Neuronal stem cell (in vitro differentiated cells): ENCODE data around the gene EIF3A.
A peak's percentile ranks its signal among the peaks of the same experiment; 100 is the strongest.

Experiments
- DNase-seq: peaks from one replicate; pipeline ENCODE4 v3.0.0-alpha.2; 2013; ENCODE audit warnings: low spot score
- H2AFZ ChIP-seq: one replicate; pipeline ENCODE4 v1.6.1; 2013; ENCODE audit warnings: mild to moderate bottlenecking, low read length, inconsistent platforms
- H2AK5ac ChIP-seq: 2 replicates; pipeline ENCODE4 v1.6.1; 2013; ENCODE audit warnings: low read depth, mild to moderate bottlenecking, inconsistent platforms, low read length, moderate library complexity, mixed read lengths
- H2BK120ac ChIP-seq: 2 replicates; pipeline ENCODE4 v1.6.1; 2013; ENCODE audit warnings: low read depth, mild to moderate bottlenecking, inconsistent platforms, low read length, moderate library complexity, mixed read lengths
- H2BK12ac ChIP-seq: one replicate; pipeline ENCODE4 v1.6.1; 2013; ENCODE audit warnings: low read length, inconsistent platforms
- H2BK15ac ChIP-seq: 2 replicates; pipeline ENCODE4 v1.6.1; 2013; ENCODE audit warnings: mild to moderate bottlenecking, low read length, inconsistent platforms, mixed read lengths
- H2BK5ac ChIP-seq: one replicate; pipeline ENCODE4 v1.6.1; 2013; ENCODE audit warnings: inconsistent platforms, mild to moderate bottlenecking, low read length, moderate library complexity
- H3K14ac ChIP-seq: one replicate; pipeline ENCODE4 v1.6.1; 2013; ENCODE audit warnings: low read length, inconsistent platforms
- H3K18ac ChIP-seq: 2 replicates; pipeline ENCODE4 v1.6.1; 2013; ENCODE audit warnings: low read length, inconsistent platforms
- H3K23ac ChIP-seq: 2 replicates; pipeline ENCODE4 v1.6.1; 2013; ENCODE audit warnings: low read depth, mild to moderate bottlenecking, mixed read lengths, low read length, inconsistent platforms; ENCODE audit not compliant: poor library complexity
- H3K27ac ChIP-seq: replicated peaks from 3 replicates; pipeline ENCODE4 v1.5.1; 2013; ENCODE audit warnings: low read length, inconsistent platforms
- H3K27me3 ChIP-seq, 3 experiments: 2 replicates each; pipeline ENCODE4 v1.6.1; 2013; ENCODE audit warnings: low read length in 3 of 3, mild to moderate bottlenecking in 2 of 3, inconsistent platforms in 1 of 3, low read depth in 1 of 3, mixed read lengths in 1 of 3, moderate library complexity in 1 of 3; ENCODE audit not compliant: control insufficient read depth in 3 of 3, insufficient read depth in 3 of 3
- H3K36me3 ChIP-seq, 2 donors: replicated peaks in 1 of 2; 2 replicates each; pipeline ENCODE4 v1.6.1; 2013; ENCODE audit warnings: low read length in 2 of 2; ENCODE audit not compliant: control insufficient read depth in 2 of 2, insufficient read depth in 2 of 2
- H3K4ac ChIP-seq: 2 replicates; pipeline ENCODE4 v1.6.1; 2013; ENCODE audit warnings: inconsistent platforms, mild to moderate bottlenecking, low read length, moderate library complexity
- H3K4me1 ChIP-seq, 2 donors: 1 replicate in 1 of 2; 2 replicates in 1 of 2; pipeline ENCODE4 v1.6.1; 2013; ENCODE audit warnings: low read length in 2 of 2, low read depth in 1 of 2; ENCODE audit not compliant: control insufficient read depth in 2 of 2, insufficient read depth in 1 of 2
- H3K4me2 ChIP-seq: one replicate; pipeline ENCODE4 v1.6.1; 2013; ENCODE audit warnings: mild to moderate bottlenecking, low read length, inconsistent platforms; ENCODE audit not compliant: insufficient read depth, poor library complexity, severe bottlenecking
- H3K4me3 ChIP-seq, 2 donors: 2 replicates each; pipeline ENCODE4 v1.5.1; 2013; ENCODE audit warnings: low read length in 2 of 2, mild to moderate bottlenecking in 2 of 2, inconsistent platforms in 1 of 2, moderate library complexity in 1 of 2
- H3K79me1 ChIP-seq: one replicate; pipeline ENCODE4 v1.6.1; 2013; ENCODE audit warnings: low read depth, mild to moderate bottlenecking, inconsistent platforms, low read length, moderate library complexity
- H3K9ac ChIP-seq: one replicate; pipeline ENCODE4 v1.6.1; 2013; ENCODE audit warnings: mild to moderate bottlenecking, low read depth, low read length, inconsistent platforms; ENCODE audit not compliant: poor library complexity
- H3K9me3 ChIP-seq, 2 donors: replicated peaks in 1 of 2; 2 replicates each; pipeline versions ENCODE3 to v1.6.1; 2013; ENCODE audit warnings: low read length in 2 of 2, mild to moderate bottlenecking in 2 of 2, inconsistent platforms in 1 of 2, low read depth in 1 of 2, mixed read lengths in 1 of 2, moderate library complexity in 1 of 2; ENCODE audit not compliant: control insufficient read depth in 2 of 2, insufficient read depth in 1 of 2
- H4K8ac ChIP-seq: one replicate; pipeline ENCODE4 v1.6.1; 2013; ENCODE audit warnings: low read depth, mild to moderate bottlenecking, inconsistent platforms, low read length, moderate library complexity
- H4K91ac ChIP-seq: one replicate; pipeline ENCODE4 v1.6.1; 2013; ENCODE audit warnings: low read length, low read depth, mild to moderate bottlenecking, inconsistent platforms; ENCODE audit not compliant: poor library complexity
- WGBS, 2 donors: extraction: QIAGEN DNeasy Blood & Tissue Kit; methylation state at CpG; one replicate each; pipeline ENCODE4 v1.1.7; 2013; ENCODE audit warnings: missing lambda C conversion rate in 2 of 2, mixed read lengths in 1 of 2; ENCODE audit not compliant: insufficient read length in 2 of 2, insufficient replicate concordance in 1 of 2; ENCODE audit errors: extremely low coverage in 2 of 2; 5-methylcytosine and 5-hydroxymethylcytosine counted together

The EIF3A gene

DNA sequence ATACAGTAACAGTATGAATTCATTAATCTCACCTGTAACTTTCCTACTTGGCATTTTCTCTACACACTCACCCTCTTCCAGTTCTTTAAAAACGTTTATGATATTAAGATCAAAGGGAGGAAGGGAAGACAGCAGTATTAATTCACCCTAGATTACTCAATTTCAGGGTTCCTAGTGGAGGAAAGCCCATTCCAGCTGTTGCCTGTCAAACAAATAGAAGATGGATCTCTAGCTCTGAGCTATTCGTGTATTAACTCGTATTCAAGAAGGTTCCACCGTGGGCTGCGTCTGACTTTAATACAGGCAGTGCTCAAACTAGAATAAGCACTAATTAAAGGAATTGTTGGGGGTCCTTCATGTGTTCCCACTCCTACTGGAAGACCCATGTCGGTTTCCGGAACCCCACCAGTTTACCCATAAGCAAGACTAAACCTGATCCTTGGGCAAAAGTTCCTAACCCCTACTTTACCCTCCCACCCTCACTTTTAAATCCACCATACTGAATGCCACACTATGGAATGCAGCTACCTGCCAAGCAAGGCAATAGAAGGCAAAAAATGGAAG lies 49.0 kb downstream of the EIF3A start:
- H2AFZ ChIP-seq: no peak overlapping the region
- peaks cover 4 to 5% of the 10 kb centered on the region in 2 donors for H3K4me1 ChIP-seq
- no peak overlapping the region for H2BK15ac ChIP-seq
- no peak overlapping the region for H3K27ac ChIP-seq
- DNase-seq: no peak
- no peak overlapping the region for H3K18ac ChIP-seq
- H3K36me3 ChIP-seq: peaks cover 9 to 47% of the 10 kb centered on the region in 2 donors
- no peak overlapping the region for H3K23ac ChIP-seq
- no peak overlapping the region for H2BK120ac ChIP-seq
- H3K79me1 ChIP-seq: peaks cover 2% of the 10 kb centered on the region
- no peak overlapping the region for H2AK5ac ChIP-seq
- H3K14ac ChIP-seq: no peak overlapping the region
- H2BK5ac ChIP-seq: no peak overlapping the region
- no peak overlapping the region for H4K91ac ChIP-seq
- peak overlapping the region in 1 of 2 donors; percentile 54 for H3K4me3 ChIP-seq
- H2BK12ac ChIP-seq: no peak overlapping the region
- no peak overlapping the region for H3K9ac ChIP-seq
- H3K9me3 ChIP-seq: no peaks in the 10 kb centered on the region
- no peak overlapping the region for H3K4me2 ChIP-seq
- H3K27me3 ChIP-seq: peaks cover 0 to 12% (median 2%) of the 10 kb centered on the region in 3 experiments
- WGBS, 2 donors: no CpG with 5 or more reads among the region's 7 CpGs
- no peak overlapping the region for H4K8ac ChIP-seq
- H3K4ac ChIP-seq: no peak overlapping the region

DNA sequence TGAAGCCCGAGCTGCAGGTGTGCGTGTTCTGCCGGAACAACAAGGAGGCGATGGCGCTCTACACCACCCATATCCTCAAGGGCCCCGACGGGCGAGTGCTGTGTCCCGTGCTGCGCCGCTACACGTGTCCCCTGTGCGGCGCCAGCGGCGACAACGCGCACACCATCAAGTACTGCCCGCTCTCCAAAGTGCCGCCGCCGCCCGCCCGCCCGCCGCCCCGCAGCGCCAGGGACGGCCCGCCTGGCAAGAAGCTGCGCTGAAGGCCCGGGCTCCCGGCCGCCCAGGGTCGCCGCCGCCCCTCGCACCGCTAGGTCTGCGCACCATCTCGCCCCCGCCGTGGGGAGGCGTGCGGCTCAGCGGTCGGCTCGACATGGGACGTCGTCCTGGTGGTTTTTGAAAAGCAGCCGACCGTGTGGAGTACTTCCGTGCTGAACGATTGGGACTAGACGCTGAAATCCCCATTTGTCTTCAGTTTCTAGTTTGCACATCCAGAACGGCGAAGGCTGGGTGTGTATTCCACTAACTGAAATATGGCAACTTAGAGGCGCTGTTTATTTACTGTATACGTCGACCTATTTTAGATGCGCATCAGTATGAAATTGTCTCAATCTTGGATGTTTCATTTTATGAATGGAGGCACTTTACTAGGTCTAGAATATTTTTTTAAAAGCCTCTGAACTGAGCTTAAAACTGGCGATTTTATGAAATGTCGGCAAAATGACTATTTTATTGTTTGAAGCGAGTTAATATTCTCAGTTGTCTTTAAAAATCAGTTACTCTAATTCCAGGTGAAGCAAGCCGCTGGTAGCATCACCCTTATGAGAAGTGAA lies 50.0 kb downstream of the EIF3A start:
- H3K4me2 ChIP-seq: peak overlapping the region; percentile 89
- H3K79me1 ChIP-seq: peaks cover 2% of the 10 kb centered on the region
- peak overlapping the region; percentile 86 for H3K9ac ChIP-seq
- no peak overlapping the region for H2AK5ac ChIP-seq
- no peaks in the 10 kb centered on the region for H3K9me3 ChIP-seq
- no peak overlapping the region for H4K8ac ChIP-seq
- no peak overlapping the region for H3K14ac ChIP-seq
- no peak overlapping the region for H2BK12ac ChIP-seq
- no peak overlapping the region for H2BK120ac ChIP-seq
- no peak overlapping the region for H3K4ac ChIP-seq
- H2AFZ ChIP-seq: peak overlapping the region; percentile 86
- DNase-seq: peak; percentile 63
- H2BK15ac ChIP-seq: no peak overlapping the region
- peaks cover 0 to 20% (median 2%) of the 10 kb centered on the region in 3 experiments for H3K27me3 ChIP-seq
- H4K91ac ChIP-seq: no peak overlapping the region
- no peak overlapping the region for H3K23ac ChIP-seq
- no peak overlapping the region for H3K27ac ChIP-seq
- H3K4me1 ChIP-seq: peaks cover 4 to 5% of the 10 kb centered on the region in 2 donors
- peak overlapping the region; percentile 54 to 88 for H3K4me3 ChIP-seq
- peak overlapping the region; percentile 87 for H3K18ac ChIP-seq
- H2BK5ac ChIP-seq: no peak overlapping the region
- WGBS, 2 donors: no CpG with 5 or more reads among the region's 65 CpGs
- H3K36me3 ChIP-seq: peaks cover 7 to 37% of the 10 kb centered on the region in 2 donors

DNA sequence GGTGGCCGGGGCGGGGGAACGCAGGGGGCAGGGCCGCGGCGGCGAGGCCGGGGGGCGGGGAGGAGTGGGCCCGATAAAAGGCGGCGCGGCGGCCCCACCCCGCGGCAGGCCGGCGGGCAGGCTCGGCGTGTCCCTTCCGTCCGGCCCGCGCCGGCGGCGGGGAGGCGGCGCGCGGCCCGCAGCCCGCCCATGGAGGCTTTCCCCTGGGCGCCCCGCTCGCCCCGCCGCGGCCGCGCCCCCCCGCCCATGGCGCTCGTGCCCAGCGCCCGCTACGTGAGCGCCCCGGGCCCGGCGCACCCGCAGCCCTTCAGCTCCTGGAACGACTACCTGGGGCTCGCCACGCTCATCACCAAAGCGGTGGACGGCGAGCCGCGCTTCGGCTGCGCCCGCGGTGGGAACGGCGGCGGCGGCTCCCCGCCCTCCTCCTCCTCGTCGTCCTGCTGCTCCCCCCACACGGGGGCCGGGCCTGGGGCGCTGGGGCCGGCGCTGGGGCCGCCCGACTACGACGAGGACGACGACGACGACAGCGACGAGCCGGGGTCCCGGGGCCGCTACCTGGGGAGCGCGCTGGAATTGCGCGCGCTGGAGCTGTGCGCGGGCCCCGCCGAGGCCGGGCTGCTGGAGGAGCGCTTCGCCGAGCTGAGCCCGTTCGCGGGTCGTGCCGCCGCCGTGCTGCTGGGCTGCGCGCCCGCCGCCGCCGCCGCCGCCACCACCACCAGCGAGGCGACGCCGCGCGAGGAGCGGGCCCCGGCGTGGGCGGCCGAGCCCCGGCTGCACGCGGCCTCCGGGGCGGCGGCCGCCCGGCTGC lies 50.8 kb downstream of the EIF3A start, which contains the start of gene NANOS1:
Gene NANOS1, plus strand, starts transcription at position 102 of the 808 bp plus-strand sequence. Its CDS starts 88 bp downstream, at position 190.
- peak; percentile 52 for DNase-seq
- H3K4ac ChIP-seq: no peak within 1 kb of the TSS
- H2BK12ac ChIP-seq: peak within 1 kb of the TSS; percentile 10
- peaks cover 7 to 35% of the 10 kb centered on the region in 2 donors for H3K36me3 ChIP-seq
- no peaks in the 10 kb centered on the region for H3K9me3 ChIP-seq
- WGBS, 2 donors: no CpG with 5 or more reads among the region's 136 CpGs
- H2BK5ac ChIP-seq: peak within 1 kb of the TSS; percentile 95
- peak within 1 kb of the TSS; percentile 47 for H2BK120ac ChIP-seq
- H3K18ac ChIP-seq: peak within 1 kb of the TSS; percentile 89
- H3K4me3 ChIP-seq: peak within 1 kb of the TSS; percentile 54 to 88
- H3K27me3 ChIP-seq: peaks cover 0 to 28% (median 2%) of the 10 kb centered on the region in 3 experiments
- H2AK5ac ChIP-seq: no peak within 1 kb of the TSS
- H2BK15ac ChIP-seq: no peak within 1 kb of the TSS
- H3K4me1 ChIP-seq: peaks cover 4 to 5% of the 10 kb centered on the region in 2 donors
- peak within 1 kb of the TSS; percentile 86 for H2AFZ ChIP-seq
- H3K9ac ChIP-seq: peak within 1 kb of the TSS; percentile 86
- no peak within 1 kb of the TSS for H4K91ac ChIP-seq
- peaks cover 2% of the 10 kb centered on the region for H3K79me1 ChIP-seq
- peak within 1 kb of the TSS; percentile 56 for H3K14ac ChIP-seq
- no peak within 1 kb of the TSS for H3K23ac ChIP-seq
- peak within 1 kb of the TSS; percentile 17 for H4K8ac ChIP-seq
- H3K4me2 ChIP-seq: peak within 1 kb of the TSS; percentile 89
- H3K27ac ChIP-seq: peak within 1 kb of the TSS; percentile 50
